Globus pallidus (tissue), 1 donor: Measurements from ENCODE around the gene GPC3.

ENCODE experiments used
- DNase-seq: peaks from one replicate; pipeline ENCODE4 v3.0.0-alpha.2; 2015; ENCODE audit warnings: low spot score

The GPC3 gene

GRCh38 chrX:133513123-133513522 is 472.3 kb downstream of the GPC3 start:
- DNase-seq: no peak

GRCh38 chrX:133511041-133511440 is 474.4 kb downstream of the GPC3 start:
- DNase-seq: no peak

GRCh38 chrX:133497356-133497755 is 488.0 kb downstream of the GPC3 start:
- no peak for DNase-seq

- peak; percentile 8 for DNase-seq
Observed at GRCh38 chrX:133495464-133496391, 489.7 kb downstream of the GPC3 start.

GRCh38 chrX:133493366-133493765 is 492.0 kb downstream of the GPC3 start:
- no peak for DNase-seq

- DNase-seq: no peak
Observed at GRCh38 chrX:133490955-133491354, 494.4 kb downstream of the GPC3 start.
